GM11168 (cell line): ENCODE data around the gene PER2.
"Not testable (repeated sequence)": the region's sequence is repeated elsewhere in the genome, so short reads cannot be mapped to it uniquely, and the experiment has no call there.

Experiments used
- in situ Hi-C: fragments of 300-500 bp; cut with MboI; formaldehyde crosslinking; loops from one replicate; pipeline ENCODE4 v1.12.0; 2022; ENCODE audit warnings: low sequenced_read_pairs; ENCODE audit not compliant: unreplicated experiment

PER2 gene, protein sequence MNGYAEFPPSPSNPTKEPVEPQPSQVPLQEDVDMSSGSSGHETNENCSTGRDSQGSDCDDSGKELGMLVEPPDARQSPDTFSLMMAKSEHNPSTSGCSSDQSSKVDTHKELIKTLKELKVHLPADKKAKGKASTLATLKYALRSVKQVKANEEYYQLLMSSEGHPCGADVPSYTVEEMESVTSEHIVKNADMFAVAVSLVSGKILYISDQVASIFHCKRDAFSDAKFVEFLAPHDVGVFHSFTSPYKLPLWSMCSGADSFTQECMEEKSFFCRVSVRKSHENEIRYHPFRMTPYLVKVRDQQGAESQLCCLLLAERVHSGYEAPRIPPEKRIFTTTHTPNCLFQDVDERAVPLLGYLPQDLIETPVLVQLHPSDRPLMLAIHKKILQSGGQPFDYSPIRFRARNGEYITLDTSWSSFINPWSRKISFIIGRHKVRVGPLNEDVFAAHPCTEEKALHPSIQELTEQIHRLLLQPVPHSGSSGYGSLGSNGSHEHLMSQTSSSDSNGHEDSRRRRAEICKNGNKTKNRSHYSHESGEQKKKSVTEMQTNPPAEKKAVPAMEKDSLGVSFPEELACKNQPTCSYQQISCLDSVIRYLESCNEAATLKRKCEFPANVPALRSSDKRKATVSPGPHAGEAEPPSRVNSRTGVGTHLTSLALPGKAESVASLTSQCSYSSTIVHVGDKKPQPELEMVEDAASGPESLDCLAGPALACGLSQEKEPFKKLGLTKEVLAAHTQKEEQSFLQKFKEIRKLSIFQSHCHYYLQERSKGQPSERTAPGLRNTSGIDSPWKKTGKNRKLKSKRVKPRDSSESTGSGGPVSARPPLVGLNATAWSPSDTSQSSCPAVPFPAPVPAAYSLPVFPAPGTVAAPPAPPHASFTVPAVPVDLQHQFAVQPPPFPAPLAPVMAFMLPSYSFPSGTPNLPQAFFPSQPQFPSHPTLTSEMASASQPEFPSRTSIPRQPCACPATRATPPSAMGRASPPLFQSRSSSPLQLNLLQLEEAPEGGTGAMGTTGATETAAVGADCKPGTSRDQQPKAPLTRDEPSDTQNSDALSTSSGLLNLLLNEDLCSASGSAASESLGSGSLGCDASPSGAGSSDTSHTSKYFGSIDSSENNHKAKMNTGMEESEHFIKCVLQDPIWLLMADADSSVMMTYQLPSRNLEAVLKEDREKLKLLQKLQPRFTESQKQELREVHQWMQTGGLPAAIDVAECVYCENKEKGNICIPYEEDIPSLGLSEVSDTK (N-terminal part only)

GRCh38 chr2:238287737-238288649, at the start of gene PER2:
TSS of gene PER2 (minus strand) at chr2:238288610. CDS start at chr2:238277936, 10,674 bp downstream.
- in situ Hi-C loops = no loop called here

DNA sequence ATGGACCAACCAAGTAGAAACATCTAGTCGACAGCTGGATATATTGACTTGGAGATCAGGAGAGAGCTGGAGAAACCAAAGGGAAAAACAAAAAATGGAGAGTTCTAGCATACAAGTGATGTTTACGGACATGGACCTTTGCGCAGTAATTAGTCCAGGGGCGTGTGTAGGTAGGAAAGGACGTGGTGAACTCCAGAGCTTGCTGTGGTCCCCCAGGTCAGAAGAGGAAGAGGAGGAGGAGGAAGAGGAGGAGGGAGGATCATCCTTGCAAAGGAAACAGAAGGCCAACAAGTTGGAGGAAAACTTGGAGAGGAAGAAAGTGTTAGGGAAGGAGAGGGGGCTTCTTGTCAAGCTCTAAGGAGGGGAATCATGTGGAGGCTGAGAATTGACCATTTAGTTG, 49.4 kb upstream of the PER2 start:
- in situ Hi-C loops = no loop called here

- in situ Hi-C loops = no loop called here
These were observed 48.5 kb upstream of the PER2 start for GRCh38 chr2:238336793-238337444.

GRCh38 chr2:238336151-238336550, 47.7 kb upstream of the PER2 start:
- in situ Hi-C loops = no loop called here

- in situ Hi-C loops = not testable (repeated sequence)
These were observed 47.2 kb upstream of the PER2 start for GRCh38 chr2:238335591-238335990.

- in situ Hi-C loops = no loop called here
These were observed 46.5 kb upstream of the PER2 start for GRCh38 chr2:238334885-238335284.

DNA sequence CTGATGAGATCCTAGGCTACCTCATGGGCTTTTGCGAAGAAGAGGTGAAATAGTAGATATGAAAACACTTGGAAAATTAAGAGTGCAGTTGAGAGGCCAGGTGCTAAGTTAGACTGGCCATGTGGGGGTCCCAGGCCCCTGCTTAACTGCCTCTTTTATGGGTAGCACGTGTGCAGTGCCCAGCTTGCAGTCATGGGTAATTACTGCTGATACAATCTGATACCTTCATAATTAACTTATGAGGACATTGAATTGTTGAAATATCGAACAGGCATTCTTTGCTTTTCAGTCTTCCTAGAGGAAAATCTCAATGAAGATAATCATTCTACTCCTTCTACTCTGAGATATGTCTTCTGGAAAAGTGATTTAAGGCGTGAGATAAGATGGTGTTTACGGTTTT, 43.5 kb upstream of the PER2 start:
- in situ Hi-C loops = no loop called here

GRCh38 chr2:238330391-238330790, 42.0 kb upstream of the PER2 start:
- in situ Hi-C loops = no loop called here

DNA sequence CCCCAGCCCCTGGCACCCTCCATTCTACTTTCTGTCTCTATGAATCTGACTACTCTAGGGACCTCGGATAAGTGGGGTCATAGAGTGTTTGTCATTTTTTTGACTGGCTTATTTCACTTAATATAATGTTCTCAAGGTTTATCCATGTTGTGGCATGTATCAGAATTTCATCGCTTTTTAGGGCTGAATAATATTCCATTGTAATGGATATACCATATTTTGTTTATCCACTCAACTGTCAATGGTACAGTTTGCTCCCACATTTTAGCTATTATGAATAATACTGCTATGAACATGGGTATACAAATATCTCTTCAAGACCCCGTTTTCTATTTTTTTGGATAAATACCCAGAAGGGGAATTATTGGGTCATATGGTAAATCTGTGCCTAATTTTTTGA, 39.3 kb upstream of the PER2 start:
- in situ Hi-C loops = no loop called here

GRCh38 chr2:238326801-238327365, 38.5 kb upstream of the PER2 start:
- in situ Hi-C loops = no loop called here

GRCh38 chr2:238325694-238326093, 37.3 kb upstream of the PER2 start:
- in situ Hi-C loops = no loop called here

- in situ Hi-C loops = not testable (repeated sequence)
These were observed 35.8 kb upstream of the PER2 start for GRCh38 chr2:238324248-238324647.

GRCh38 chr2:238322001-238322411, 33.6 kb upstream of the PER2 start:
- in situ Hi-C loops = no loop called here

GRCh38 chr2:238321467-238321866, 33.1 kb upstream of the PER2 start:
- in situ Hi-C loops = no loop called here

DNA sequence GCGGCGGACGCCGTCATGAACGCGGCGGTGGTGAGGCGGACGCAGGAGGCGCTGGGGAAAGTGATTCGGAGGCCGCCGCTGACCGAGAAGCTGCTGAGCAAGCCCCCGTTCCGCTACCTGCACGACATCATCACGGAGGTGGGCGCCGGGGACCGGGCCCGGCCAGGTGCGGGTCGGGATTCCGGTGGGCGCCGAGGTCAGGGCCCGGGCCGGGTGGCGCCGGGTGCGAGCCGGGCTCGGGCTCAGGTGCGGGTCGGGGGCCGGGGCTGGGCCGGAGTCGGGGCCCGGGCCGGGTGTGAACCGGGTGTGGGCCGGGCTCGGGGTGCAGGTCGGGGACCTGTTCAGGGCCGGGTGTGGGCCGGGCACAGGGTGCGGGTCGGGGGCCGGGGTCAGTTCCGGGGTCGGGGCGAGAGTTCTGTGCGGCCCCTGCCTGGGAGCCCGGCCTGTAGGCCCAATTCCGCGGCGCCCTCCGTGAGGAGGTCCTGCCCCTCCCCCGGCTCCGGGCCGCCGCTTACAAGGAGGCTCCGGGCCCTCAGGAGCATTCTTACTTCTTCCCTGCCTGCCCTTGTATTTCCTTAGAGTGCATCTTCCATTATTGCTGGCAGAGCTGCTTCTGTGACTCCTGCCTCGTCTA, 32.4 kb upstream of the PER2 start:
- in situ Hi-C loops = no loop called here

DNA sequence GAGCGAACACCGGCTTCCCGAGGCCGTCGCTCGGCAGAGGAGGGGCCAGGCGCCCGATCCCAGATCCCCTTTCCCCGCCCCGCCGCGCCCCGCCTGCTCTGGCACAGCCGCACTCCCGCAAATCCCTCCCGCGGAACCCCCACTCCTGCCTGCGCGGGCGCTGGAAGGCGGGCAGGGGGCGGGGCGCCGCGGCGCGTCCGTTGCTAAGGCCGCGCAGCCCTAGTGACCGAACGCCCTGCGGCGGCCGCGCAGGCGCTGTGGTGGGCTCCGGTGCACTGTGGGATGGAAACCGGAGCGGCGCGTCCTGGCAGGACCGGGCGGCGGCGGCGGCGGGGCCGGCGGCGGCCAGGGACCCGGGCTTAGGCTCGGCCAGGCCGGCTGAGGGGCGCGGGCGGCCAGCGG, 31.8 kb upstream of the PER2 start, which contains the start of gene TRAF3IP1:
TSS of gene TRAF3IP1 (plus strand) at position 273 of the 402 bp plus-strand sequence. CDS start 145 bp downstream, outside the sequence.
- in situ Hi-C loops = no loop called here

- in situ Hi-C loops = no loop called here
These were observed 26.7 kb upstream of the PER2 start for GRCh38 chr2:238315031-238315595.

GRCh38 chr2:238314576-238314975, 26.2 kb upstream of the PER2 start:
- in situ Hi-C loops = no loop called here
